Stimulated activated CD4-positive, alpha-beta T cell treated with anti-CD3 and anti-CD28 coated beads, Interleukin-2, amount 100 ng/mL, for 24 hours (primary cell): ENCODE measurements around the gene VPREB3.

Source experiments
- DNase-seq, 2 donors: peaks; one replicate each; pipeline ENCODE4 v3.0.0-alpha.2; 2020

The VPREB3 gene

DNA sequence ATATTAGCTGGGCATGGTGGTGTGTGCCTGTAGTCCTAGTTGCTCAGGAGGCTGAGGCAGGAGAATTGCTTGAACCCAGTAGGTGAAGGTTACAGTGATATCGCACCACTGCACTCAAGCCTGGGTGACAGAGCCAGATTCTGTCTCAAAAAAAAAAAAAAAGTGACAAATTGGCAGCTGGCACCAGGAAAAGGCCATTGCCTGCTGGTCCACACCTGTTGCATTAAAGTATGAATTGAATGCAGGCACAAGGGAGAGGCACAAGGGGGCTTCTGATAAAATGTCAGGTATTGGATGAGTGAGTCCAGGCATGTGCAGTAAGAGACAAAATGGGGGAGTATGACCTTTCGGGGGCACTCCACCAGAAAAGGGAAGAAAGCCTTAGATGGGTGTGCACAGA, 31.5 kb downstream of the VPREB3 start:
- DNase-seq: no peak

DNA sequence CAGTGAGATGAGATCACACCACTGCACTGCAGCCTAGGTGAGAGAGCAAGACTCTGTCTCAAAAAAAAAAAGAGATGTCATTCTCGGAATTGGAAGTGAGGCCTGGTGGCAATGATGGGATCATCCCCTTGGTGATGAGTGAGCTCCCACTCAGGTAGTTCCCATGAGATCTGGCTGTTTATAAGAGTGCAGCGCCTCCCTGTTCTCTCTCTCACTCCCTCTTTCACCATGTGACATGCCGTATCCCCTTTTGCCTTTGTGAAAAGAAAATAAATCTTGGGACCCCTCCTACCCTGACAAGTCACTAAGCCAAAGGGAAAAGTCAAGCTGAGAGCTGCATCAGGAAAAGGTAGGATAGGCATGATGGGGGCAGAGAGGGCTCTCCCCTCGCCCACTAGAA, 32.1 kb downstream of the VPREB3 start:
- DNase-seq: no peak

DNA sequence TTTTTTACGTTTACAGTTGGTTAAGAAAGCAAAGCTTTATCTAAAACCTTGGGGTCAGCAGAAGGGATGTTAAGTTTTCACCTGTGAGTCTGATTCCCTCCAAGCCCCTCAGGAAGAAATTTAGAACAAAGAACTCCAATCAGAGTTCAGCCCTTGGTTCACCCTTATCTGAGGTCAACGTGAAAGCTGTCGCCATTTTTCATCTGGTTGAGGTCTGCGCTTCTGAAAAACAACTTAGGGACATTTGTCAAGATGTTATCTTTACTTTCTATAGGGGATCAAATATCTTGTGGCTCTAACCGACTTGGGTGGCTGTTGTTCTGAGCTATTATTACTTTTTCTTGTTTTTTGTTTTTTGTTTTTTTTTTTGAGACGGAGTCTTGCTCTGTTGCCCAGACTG, 33.4 kb downstream of the VPREB3 start:
- DNase-seq: no peak

DNA sequence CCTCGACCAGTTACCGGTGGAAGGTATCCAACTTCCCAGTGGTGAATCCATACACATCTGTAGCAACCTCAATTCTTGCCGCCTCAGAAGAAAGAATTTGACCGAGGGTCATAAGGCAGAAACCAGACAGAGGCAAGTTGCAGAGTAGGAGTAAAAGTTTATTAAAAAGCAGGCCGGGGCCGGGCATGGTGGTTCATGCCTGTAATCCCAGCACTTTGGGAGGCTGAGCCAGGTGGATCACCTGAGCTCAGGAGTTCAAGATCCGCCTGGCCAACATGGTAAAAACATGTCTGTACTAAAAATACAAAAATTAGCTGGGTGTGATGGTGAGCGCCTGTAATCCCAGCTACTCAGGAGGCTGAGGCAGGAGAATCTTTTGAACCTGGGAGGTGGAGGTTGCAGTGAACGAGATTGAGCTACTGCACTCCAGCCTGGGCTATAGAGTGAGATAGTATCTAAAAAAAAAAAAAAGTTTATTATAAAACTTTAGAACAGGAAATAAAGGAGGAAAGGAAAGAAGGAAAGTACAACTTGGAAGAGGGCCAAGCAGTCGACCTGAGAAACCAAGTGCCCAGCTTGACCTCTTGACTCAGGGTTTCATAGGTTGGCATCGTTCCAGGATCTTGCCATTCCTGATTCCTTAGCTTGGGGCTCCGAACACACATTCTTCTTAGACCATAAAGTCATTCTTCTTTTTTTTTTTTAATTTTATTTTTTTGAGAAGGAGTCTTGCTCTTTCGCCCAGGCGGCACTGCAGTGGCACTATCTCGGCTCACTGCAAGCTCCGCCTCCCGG, 35.7 kb downstream of the VPREB3 start:
- no peak for DNase-seq

DNA sequence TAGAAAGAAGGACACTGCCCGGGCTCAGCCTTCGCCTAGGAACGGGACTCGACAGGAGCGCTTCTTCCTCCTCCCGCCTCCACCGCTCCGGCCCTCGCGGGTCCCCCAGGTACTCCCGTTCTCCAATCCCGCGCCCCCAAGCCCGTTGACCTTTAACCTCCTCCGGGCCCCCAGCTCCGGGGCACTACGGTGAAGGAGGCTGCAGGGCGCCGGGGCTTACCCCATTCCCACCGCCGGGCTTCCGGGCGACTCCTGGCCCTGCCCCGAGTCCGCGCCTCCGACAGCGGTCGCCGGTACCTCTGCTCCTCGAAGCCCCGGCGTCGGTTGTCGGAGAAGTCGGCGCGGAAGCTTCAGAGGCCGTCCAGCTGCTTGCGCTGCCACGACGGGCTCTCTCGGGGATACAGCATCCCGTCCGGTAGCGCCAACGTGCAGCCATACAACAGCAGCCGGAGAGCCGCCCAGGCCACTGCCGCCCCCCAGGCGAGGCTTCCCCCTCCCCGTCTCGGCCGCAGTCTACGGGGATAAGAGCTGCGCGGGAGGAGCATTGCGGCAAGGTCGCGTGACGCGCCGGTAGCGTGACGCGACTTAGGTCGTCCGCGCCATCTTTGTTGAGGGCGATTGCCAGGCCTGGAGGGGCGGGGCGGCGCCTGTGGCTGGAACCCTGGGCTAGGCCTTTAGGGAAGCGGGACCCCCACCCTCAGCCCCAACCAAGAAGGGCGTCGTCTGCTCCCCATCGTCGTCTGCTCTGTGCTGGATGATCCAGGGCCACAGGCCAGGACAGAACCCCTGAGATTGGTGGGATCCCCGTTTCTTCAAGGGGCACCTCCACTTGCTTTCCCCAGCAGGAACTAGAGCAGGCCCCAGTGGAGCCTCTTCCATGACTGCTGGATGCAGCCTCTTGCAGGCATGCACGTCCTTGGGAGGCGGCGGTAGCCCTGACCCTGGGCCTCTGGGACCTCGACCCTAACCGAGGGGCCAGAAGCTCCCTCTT, 37.1 kb downstream of the VPREB3 start:
- peak; percentile 83 to 85 for DNase-seq

DNA sequence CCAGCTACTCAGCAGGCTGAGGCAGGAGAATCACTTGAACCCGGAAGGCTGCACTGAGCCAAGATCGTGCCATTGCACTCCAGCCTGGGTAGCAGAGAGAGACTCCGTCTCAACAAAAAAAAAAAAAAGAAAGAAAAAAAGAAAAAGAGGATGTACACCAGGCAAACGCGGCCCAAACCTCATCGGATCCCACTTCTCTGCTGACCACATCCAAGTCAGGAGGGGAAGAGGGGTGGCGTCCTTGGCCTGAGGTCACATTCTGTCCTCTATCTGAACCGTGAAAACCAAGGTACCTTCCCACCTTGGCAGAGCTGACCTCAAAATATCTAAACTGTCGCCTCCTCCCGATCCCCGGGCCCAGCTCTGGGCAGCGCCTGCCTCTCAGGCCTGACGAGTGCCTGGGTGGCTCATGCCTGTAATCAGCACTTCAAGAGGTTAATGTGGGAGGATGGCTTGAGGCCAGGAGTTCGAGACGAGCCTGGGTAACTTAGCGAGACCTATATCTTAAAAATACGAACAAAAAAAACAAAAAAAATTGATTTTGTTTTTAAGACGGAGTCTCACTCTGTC, 38.3 kb downstream of the VPREB3 start:
- no peak for DNase-seq

DNA sequence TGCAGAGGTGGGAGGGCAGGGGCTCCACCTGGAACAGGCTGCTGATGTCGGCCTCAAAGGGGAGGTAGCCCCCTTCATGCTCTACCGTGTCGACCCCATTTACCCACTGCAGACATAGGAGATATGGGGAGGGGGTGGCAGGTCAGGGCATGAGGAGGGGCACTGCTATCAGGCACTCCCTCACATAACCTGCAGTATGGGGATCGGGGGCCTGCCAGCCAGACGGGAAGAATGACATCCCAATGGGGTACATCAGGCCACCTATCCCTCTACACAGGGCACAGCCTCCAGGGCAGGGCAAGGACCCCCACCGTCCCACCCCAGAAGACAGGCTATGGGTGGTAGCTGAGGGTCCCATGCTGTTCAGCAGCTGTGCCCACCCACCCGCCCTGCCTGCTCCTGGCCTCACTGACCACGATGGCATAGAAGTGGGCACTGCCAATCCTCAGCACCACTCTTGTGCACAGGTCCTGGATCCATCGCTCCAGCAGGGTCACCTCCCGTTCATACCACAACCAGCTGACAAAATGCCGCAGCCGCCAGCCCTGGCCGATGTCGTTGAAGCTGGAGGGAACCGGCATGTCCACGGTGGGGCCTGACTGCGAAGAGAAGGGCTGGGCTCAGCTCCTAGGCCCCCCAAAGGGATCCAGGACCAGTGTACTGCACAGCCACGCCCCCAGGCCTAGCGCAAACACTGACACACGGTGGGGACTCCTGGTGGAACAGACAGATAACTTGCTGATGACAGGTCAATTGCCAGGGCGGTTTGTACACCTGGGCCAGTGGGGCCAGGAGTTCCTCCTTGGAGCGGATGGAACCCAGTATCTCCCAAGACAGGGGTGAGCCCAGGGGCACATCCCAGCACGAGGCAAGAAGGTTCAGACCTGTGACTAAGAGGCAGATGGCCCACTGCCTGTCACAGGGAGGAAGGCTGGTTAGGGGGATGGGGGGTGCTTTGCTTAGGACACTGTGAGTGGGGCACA, 39.3 kb downstream of the VPREB3 start:
- no peak for DNase-seq

DNA sequence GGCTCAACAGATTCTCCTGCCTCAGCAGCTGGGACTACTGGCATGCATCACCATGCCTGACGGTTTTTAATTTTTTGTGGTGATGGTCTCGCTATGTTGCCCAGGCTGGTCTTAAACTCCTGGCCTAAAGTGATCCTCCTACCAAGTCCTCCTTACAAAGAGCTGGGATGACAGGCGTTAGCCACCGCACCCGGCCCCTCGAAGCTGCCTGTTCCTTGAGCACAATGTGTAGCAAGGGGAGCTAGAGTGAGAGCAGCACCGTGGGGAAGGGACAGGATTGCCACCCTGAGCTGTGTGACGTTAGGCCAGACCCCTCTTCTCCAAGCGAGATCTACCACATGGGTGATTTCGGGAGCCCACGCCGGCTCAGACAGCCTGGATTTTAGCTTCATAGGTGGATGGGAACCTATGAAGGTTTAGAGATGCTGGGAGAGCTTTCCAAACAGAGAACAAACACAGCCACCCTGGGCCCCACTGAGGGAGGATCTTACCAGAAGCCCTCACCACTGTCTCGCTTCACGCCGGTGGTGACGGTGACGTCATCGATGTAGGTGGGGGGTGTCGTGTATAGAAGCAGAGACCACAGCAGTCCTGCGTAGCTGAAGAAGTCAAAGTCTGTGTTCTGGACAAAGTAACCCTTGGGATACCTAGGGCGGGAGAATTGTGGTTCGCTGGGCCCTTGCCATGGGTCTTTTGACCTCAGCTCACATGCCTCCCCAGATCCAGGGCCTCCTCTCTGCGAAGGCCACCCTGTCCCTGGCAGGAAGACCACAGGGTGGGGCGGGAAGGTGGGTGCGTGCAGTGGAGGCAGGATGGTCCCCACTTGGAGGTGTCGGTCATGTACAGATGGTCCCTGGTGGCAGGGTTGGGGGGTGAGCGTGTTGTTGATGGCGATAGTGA, 40.3 kb downstream of the VPREB3 start:
- DNase-seq: no peak

DNA sequence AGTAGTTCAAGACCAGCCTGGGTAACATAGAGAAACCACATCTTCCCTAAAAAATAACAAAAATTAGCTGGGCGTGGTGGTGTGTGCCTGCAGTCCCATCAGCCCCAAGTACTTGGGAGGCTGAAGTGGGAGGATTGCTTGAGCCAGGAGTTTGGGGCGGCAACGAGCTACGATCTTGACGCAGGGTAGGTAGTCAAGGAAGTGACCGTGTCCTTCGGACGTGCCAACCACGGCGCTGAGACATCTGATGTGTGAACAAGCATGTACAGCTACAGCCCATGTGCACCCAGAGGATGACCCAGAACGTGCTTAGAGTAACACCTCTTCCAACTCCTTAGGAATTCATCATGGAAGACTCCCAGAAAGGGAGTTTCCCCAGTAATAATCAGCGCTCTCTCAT, 42.0 kb downstream of the VPREB3 start:
- no peak for DNase-seq

DNA sequence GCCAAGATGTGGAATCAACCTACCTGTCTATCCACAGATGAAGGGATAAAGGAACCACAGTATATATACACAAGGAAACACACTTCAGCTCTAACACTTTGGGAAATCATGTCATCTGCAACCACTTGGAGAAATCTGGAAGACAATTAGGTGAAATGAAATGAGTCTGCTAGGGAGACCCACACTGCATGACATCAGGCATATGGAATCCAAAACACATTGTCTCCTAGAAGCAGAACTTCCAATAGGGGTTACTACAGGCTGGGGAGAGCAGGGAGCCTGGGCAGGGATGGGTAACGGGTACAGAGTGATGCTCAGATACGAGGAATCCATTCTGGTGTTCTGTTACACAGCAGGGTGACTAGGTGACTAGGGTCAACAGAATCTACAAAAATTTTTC, 45.1 kb downstream of the VPREB3 start:
- no peak for DNase-seq

DNA sequence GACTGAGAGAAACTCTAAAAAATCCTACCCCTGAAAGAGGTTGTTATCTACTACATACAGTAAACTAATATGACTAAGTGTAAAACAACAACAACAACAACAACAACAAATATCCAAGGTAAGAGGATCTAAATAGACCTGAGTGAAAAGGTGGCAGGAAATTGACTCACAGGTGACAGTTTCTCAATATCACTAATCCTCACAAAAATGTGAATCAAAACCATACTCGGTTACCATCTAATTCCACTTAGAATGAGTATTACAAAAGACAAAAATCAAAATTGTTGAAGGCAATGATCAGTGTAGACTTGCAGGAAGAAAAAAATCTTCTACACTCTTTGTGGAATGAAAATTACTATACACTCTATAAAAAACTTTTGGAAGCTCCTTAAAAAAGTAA, 46.0 kb downstream of the VPREB3 start:
- DNase-seq: no peak

DNA sequence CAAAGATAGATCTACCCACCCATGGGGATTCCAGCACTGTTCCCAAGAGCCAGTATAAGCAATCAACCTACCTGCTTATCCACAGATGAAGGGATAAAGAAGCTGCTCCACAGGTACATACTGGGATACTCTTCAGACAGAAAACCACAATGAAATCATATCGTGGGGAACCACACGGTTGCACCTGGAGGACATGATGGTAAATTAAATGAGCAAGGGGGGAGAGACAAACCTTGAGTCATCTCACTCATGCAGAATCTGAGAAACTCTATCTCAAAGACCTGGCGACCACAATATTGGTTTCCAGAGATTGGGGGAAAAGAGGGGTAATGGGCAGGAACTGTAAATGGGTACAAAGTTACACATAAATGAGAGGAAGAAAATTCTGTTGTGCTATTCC, 48.9 kb downstream of the VPREB3 start:
- DNase-seq: peak in 1 of 2 donors; percentile 17

DNA sequence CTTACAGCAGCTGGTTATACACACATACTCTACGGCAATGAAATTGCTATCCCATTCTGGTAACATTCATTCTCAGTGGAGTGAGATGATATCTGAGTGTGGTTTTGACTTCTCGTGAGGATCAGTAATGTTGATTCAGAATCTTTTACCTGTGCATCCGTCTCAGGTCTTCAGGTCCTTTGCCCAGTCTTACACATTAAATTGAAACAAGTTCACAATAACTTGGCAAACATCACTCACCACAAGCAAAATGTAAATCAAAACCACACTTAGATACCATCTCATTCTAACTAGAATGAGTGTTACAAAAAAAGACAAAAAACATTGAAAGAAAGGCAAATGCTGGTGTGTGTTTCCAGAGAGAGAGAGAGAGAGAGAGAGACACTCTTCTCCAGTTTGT, 49.4 kb downstream of the VPREB3 start:
- DNase-seq: no peak

DNA sequence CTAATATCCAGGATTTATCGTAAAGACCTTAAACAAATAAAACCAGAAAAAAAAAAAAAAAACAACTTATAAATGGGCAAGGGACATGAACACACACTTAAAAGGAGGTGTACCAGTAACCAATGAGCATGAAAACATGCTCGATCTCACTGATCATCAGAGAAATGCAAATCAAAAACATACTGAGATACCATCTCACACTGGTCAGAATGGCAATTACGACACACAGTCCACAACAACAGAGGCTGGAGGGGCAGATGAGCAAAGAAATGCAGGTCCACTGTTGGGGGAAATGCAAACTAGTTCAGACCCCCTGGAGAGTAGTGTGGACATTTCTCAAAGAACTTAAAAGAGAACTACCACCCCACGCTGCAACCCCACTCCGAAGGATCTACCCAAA, 50.2 kb downstream of the VPREB3 start:
- DNase-seq: no peak
